Superior temporal gyrus (tissue), 1 donor: ENCODE measurements around the gene KPNA6.
A peak's percentile ranks its signal among the peaks of the same experiment; 100 is the strongest.

Experiments used
- DNase-seq: peaks from one replicate; pipeline ENCODE4 v3.0.0-alpha.2; 2016; ENCODE audit errors: extremely low spot score

KPNA6 gene

GRCh38 chr1:32216566-32216965 lies 108.7 kb downstream of the KPNA6 start:
- no peak for DNase-seq

DNA sequence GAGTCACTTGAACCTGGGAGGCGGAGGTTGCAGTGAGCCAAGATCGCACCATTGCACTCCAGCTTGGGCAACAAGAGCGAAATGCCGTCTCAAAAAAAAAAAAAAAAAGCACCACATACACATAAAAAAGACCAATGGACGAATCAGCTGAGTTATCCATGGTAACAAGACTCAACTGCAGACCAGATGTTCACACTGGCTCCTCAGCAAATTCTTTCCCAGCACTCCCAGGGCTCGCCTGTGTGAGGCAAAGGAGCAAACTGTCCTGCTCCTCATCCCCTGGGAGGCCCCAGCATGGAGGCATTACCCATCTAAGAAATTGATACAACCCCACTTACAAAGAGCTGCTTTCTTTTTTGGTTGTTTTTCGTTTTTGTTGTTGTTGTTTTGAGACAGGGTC lies 111.2 kb downstream of the KPNA6 start:
- no peak for DNase-seq

DNA sequence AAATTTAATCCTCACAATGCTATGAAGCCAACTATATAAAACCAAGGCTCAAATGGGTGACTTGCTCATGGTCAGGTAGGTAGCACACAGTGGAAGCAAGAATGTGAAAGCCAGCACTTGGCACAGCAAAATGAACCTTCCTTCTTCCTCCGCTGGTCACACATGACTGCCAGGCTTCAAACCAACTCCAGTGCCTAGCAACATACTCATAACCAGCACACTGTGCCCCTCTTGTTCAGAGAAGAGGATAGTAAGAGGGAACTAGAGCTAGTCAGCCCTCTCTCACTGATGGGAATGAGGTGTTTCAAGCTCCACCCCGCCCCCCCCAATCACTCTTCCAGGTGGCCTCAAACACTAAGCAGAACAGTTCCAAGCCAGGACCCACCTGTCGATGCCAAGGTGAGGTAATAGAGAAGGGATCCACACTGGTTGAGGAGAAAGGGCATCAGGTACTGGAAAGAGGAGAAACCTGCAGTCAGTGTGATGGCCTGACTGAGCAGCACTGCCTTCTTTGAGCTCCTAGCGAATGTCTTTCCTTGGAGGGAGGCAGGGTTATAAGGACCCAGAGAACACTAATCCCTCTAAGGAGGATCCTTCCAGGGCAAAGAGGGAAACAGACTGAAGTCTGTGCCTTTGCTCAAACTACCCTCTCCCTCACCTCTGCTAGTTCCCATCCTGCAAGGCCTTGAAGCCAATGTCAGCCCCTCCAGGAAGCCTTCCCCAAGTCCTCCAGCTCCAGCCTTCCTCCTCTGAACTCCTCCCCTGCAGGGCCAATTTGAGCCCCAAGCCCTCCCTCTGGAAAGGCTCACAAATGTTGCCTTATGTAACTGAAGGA lies 113.1 kb downstream of the KPNA6 start:
- DNase-seq: no peak

GRCh38 chr1:32221581-32221979 lies 113.7 kb downstream of the KPNA6 start:
- DNase-seq: no peak

- DNase-seq: peak; percentile 99
Observed at GRCh38 chr1:32221980-32222755, 114.3 kb downstream of the KPNA6 start, which contains the start of the genes EIF3I and TMEM234. Gene EIF3I, plus strand, starts transcription at chr1:32222407. Its CDS starts 35 bp downstream, at chr1:32222442. Gene TMEM234, minus strand, starts transcription at chr1:32222353. Its CDS starts 31 bp downstream, at chr1:32222322.

GRCh38 chr1:32223683-32224082 lies 115.8 kb downstream of the KPNA6 start:
- no peak for DNase-seq

GRCh38 chr1:32224285-32224684 lies 116.4 kb downstream of the KPNA6 start:
- no peak for DNase-seq
